PFSK-1 (cell line): ENCODE measurements around the gene KLF6.

Experiments used
- FOXP2 ChIP-seq: optimal IDR thresholded peaks from 2 replicates; pipeline ENCODE3; 2011; ENCODE audit warnings: borderline replicate concordance, control low read depth, inconsistent platforms; ENCODE audit not compliant: insufficient read depth; ENCODE audit errors: extremely low read length, extremely low read depth
- REST ChIP-seq, 2 experiments: IDR thresholded peaks; 2 replicates each; pipeline versions ENCODE4 v1.6.1 to v1.8.0; 2011 to 2012; ENCODE audit warnings: low read depth in 2 of 2, low read length in 2 of 2, control low read depth in 1 of 2, inconsistent platforms in 1 of 2, mild to moderate bottlenecking in 1 of 2, moderate library complexity in 1 of 2; ENCODE audit not compliant: insufficient read depth in 1 of 2
- TAF1 ChIP-seq: IDR thresholded peaks from 2 replicates; pipeline ENCODE4 v1.6.1; 2012; ENCODE audit warnings: low read length, control low read depth, borderline replicate concordance; ENCODE audit not compliant: insufficient read depth

DNA sequence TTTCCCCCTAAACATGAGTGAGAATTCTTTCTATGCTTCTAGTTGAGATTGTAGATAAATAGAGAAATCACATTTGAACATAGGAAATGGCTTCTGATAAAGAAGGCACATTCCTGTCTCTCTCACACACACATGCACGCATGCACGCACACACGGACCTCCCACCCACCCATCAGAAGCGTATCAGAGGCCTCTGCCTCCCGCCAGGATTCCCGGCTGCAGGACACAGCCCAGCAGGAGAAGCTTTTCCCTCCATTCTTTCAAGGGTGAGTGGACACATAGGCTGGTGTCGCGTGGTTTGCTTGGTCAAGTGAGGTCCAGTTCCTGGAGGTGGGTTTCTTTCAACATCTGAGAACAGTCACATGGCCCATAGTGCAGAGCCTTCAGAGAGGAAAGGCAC is 34.2 kb downstream of the KLF6 start:
- TF ChIP-seq FOXP2, result no peak
- TF ChIP-seq REST (IDR thresholded peaks at IDR 0.05; ENCODE audit: insufficient read depth in 1 of 2, low read depth in 2 of 2, low read length in 2 of 2), result no peak
- TF ChIP-seq TAF1, result no peak
